HG03571 (cell line): ENCODE data around the gene LGALS14.
"Not testable (repeated sequence)": the region's sequence is repeated elsewhere in the genome, so short reads cannot be mapped to it uniquely, and the experiment has no call there.

Experiments used
- ATAC-seq: cut with Tn5 transposase; IDR thresholded peaks from one replicate; pipeline ENCODE4 v1.9.1; 2021; ENCODE audit not compliant: unreplicated experiment

The LGALS14 gene

DNA sequence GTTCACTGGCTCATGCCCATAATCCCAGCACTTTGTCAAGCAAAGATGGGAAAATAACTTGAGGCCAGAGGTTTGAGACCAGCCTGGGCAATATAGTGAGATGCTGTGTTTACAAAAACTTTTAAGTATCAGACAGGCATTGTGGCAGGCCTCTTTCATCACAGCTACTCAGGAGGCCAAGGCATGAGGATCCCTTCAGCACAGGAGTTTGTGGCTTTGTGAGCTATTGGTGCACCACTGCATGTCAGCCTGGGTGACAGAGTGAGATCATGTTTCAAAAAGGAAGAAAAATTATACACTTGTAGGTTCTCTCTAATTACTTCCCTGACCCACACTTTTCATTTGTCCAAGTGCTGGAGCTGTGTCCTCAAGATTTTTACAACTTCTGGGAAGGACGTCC lies 11.5 kb upstream of the LGALS14 start:
- no peak for ATAC-seq

DNA sequence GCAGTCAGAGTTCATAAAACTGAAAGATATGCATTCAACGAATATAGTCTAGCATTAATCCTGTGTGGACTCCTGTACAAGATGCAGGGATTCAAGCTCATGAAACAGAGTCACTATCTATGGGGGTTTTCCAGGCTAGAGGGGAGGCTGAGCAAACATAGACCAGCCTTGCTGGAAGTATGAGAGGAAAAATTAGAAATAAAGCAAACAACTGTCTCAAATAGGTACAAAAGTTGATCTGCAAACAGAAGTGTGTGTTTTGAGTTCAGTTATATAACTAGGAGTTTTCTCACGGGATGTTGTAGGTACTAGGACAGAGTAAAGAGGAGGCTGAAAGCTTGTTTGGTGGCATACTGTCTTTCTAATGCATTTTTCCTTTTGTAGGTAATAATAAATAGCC lies 8.5 kb upstream of the LGALS14 start:
- no peak for ATAC-seq

GRCh38 chr19:39696387-39696786 lies 7.9 kb upstream of the LGALS14 start:
- ATAC-seq = no peak

DNA sequence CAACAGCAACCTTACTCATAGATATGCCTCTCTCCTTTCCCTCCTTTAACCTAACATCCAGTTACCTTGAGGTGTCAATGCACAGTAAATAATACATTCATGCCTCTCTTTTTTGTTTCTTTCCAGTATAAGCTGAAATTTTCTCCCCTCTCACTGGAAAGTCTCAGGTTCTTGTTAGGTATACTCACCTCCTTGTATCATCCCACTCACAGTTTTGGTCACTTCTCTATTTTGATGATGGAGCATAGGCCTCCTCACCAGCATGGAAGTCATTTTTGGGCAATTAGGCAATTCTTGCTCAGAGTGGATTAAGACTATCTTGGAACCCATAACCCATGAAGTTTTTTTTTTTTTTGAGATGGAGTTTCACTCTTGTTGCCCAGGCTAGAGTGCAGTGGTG lies 5.7 kb upstream of the LGALS14 start:
- no peak for ATAC-seq

GRCh38 chr19:39701291-39701690 lies 3.0 kb upstream of the LGALS14 start:
- ATAC-seq = no peak

- no peak for ATAC-seq
These were observed 1.4 kb downstream of the LGALS14 start for GRCh38 chr19:39705578-39706188.

DNA sequence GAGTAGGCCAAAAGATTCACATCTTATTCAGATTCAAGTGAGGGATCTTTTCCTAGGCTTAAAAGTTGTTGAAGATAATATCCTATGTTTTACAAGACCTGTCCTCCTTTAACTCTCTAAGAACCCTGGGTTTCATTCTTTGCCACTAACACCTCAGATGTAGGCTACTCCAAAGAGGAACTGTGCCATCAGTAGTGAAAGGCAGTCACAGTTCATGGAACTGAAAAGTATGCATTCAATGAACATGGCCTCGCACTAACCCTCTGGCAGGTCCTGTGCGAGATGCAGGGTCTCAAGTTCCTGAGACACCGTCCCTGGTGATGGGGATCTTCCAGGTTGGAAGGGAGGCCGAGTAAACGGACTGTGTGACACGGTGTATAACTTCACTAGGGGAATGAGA lies 4.3 kb downstream of the LGALS14 start:
- ATAC-seq = no peak

DNA sequence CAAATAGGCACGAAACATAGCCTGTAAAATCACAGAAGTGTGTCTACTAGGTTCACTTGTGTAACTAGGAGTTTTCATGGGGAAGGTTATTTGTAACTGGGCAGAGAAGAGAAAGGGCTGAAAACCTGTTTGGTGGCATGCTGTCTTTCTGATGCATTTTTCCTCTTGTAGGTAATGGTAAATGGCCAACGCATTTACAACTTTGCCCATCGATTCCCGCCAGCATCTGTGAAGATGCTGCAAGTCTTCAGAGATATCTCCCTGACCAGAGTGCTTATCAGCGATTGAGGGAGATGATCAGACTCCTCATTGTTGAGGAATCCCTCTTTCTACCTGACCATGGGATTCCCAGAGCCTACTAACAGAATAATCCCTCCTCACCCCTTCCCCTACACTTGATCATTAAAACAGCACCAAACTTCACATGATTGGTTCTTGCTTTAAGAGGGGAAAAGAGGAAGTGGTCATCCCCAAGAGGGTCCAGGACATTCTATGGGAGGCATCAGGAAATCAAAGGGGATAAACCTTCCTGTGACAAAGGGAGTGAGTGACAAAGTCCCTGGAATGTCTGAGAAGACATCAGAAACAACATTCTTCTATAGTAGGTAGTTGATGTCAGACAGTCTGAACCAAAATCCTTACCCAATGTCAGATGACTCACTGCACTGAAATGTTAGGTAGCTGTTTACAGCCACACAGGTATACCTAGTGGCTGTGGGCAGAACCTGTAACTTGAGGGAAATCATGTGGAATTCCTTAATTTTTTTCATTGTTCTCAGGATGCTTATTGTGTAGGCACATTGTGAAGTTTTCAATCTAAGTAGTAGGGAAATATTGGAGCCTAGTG lies 5.0 kb downstream of the LGALS14 start:
- ATAC-seq = no peak

DNA sequence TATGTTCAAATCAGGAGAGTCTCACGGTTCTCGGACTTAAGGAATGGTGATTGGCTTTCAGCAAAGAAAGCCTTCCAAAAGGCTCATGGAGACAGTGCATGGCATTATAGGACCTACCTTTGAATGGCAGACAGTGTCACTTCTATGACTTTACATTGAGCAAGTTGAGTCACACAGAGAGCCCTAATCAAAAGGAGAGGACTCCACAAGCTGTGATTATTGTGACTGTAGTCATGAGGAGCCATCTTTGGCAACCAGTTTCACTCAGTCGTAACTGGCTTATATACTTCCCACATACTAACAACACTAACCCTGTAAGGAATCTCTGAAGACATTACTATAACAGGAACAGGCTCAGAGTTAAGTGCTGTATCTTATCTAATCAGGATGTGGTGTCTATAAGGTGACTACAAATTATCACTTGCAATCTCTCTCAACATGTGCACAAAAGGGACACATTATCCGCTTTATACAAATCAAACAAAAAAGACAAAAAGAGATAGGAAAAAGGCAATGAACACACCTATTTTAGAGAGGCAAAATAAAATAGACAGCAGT lies 6.1 kb downstream of the LGALS14 start:
- ATAC-seq = no peak

GRCh38 chr19:39720144-39720543 lies 15.9 kb downstream of the LGALS14 start:
- ATAC-seq = not testable (repeated sequence)

DNA sequence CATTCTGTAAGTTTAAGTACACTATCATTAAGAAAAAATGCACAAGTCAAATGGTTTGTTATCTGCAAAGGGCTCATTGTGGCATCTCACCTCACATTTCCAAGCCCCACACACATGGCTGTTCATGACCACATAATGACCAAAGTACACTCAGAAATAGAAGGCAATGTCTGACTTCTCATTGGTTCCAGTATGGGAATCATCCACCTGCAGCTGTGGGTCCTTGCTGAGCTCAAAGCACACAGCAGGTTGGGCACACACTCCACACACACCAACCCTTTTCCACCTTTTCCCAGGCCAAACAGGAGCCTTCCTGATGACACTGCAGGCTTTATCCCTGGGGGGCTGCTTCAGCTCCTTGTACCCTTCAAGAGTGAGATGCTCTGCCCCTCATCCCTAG lies 21.7 kb downstream of the LGALS14 start:
- no peak for ATAC-seq

DNA sequence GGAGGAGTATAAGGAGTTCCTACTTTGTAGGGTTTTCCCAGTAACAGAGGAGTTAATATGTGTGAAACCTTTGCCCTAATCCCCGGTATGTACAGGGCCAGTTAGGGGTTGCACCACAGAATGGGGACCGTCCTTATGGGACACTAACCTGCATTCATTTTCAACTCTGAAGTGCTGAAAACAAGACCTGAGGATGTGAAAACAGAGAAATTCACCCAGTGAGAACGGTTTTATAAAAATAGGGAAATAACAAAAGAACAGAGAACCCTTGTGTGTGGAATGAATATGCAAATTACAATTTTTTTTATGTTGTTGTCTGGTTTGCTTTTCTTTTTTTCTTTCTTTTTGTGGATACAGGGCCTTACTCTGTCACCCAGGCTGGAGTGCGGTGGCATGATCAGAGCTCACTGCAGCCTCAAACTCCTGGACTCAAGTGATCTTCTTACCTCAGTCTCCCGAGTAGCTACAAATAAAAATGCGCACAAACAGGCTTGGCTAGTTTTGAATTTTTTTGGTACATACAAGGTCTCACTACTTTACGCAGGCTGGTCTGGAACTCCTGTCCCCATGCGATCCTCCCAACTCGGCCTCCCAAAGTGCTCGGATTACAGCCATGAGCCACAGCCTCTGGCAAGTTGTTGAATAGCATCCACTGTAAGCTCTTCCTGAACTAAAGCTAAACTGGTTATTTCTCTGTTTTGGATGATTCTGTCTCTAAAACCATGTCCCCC lies 23.0 kb downstream of the LGALS14 start:
- ATAC-seq = no peak

GRCh38 chr19:39728040-39728439 lies 23.8 kb downstream of the LGALS14 start:
- no peak for ATAC-seq

GRCh38 chr19:39729594-39729993 lies 25.3 kb downstream of the LGALS14 start:
- no peak for ATAC-seq

DNA sequence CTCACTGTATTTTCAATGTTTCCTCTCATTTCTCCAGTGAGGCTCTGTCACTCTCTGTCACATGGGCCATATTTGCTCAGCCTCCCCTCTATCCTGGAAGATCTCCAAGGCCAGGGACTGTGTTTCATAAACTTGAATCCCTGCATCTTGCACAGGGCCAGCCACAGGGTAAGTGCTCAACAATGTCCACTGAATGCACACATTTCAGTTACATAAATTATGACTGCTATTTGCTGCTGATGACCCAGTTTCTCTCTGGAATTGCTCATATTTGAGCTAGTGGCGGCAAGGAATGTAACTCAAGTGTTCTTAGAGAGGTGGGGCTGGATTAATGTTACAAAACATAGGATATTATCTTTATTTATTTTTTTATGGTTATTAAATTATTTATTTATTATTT lies 27.4 kb downstream of the LGALS14 start:
- ATAC-seq = no peak

DNA sequence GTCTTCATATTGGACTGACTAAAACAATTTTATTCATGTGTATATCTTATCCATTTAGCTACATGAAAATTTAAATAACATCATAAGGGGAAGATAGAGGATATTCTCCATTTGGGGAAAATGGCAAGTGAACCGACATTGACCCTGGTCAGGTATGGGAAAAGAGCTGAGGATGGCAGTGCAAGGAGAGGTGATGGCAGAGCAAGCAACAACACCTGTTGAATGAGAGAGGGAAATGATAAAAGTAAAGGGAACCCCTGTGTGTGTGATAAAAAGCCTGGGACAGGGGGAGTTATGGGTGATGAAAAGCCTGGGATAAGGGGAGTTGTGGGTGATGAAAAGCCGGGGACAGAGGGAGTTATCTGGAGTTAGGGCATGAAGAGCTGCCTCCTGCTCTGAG lies 29.6 kb downstream of the LGALS14 start:
- ATAC-seq = no peak

- no peak for ATAC-seq
These were observed 31.4 kb downstream of the LGALS14 start for GRCh38 chr19:39735688-39736087.

DNA sequence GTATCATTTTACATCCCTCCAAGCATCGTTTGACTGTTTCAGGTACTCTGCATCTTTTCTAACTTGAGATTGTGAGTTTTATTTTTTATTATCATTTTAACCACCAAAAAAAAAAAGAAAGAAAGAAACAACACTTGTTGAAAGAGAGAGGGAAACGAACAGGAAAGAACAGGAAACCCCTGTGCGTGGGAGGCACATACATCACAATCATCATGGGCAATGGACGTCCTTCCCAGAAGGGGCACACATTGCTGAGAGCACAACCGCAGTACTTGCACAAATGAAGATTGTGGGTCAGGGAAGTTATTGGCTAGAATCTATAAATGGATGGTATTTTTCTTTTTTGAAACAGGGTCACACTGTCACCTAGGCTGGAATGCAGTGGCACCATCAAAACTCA lies 31.8 kb downstream of the LGALS14 start:
- ATAC-seq = no peak

DNA sequence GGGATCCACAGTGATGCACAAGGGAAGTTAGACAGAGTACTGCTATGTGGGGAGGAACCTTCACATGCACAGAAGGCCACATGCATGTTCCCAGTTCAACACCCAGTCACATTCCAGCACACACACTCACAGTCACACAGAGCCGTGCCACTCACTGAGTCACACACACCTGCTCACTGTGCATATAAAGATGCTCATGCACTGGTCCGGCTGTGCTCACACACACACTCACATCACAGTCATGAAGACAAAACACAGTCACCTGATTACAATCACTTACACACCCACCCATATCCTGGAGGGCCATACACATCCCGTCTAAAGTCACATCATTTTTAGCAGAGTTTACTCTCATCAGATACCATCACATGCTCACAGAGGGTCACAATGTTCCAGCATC lies 33.1 kb downstream of the LGALS14 start:
- ATAC-seq = no peak

- ATAC-seq = no peak
These were observed 33.6 kb downstream of the LGALS14 start, which contains the start of gene CLC for GRCh38 chr19:39737891-39738290. Gene CLC (minus strand): TSS chr19:39738029. CDS start chr19:39737952, 77 bp downstream.

DNA sequence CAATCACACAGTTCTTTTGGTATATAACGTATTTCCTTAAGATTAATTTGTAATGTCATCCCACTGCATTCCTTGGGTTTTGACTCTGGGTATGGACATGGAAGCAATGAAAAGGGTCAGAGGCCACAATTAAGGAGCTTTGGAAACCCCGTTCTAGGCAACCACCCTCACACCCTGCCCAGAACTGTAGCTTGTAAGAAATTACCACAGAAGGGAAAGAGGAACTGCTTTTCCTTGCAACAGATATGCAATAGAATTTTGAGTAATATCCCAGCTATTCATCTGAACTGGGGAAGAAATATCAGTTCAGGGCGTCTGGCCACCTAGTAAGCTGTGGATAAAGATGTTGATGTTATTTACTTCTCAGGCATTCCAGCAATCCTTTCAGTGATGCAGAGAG lies 34.5 kb downstream of the LGALS14 start:
- ATAC-seq = no peak

- ATAC-seq = no peak
These were observed 36.1 kb downstream of the LGALS14 start for GRCh38 chr19:39740395-39740794.
